Esophagus muscularis mucosa (tissue), 4 donors: Measurements from ENCODE around the gene ITGB5. TPM values are rescaled to one million over a fixed set of nuclear protein-coding genes. Genes with fewer than 3 reads are reported as not detected.

Experiments
- DNase-seq: peaks from one replicate; pipeline ENCODE4 v3.0.0-alpha.2; 2017; ENCODE audit errors: extremely low spot score
- H3K27ac ChIP-seq, 4 donors: fragments of 200-600 bp; sonication (generic); replicated peaks in 1 of 4; 1 replicate in 3 of 4; 2 replicates in 1 of 4; pipeline ENCODE4 v1.5.1; 2016 to 2019; ENCODE audit warnings: mild to moderate bottlenecking in 1 of 4
- H3K27me3 ChIP-seq, 4 donors: fragments of 200-600 bp; sonication (generic); one replicate each; pipeline versions ENCODE4 v1.5.1 to v1.6.0; 2016 to 2019
- H3K36me3 ChIP-seq, 4 donors: fragments of 200-600 bp; sonication (generic); one replicate each; pipeline ENCODE4 v1.5.1; 2016 to 2019
- H3K4me1 ChIP-seq, 4 donors: fragments of 200-600 bp; sonication (generic); one replicate each; pipeline ENCODE4 v1.5.1; 2016 to 2019
- H3K4me3 ChIP-seq, 4 donors: fragments of 200-600 bp; sonication (generic); 1 replicate in 2 of 4; 2 replicates in 2 of 4; pipeline ENCODE4 v1.5.1; 2016 to 2019; ENCODE audit warnings: mild to moderate bottlenecking in 4 of 4, moderate library complexity in 1 of 4
- H3K9me3 ChIP-seq, 4 donors: fragments of 200-600 bp; sonication (generic); 1 replicate in 3 of 4; 2 replicates in 1 of 4; pipeline ENCODE4 v1.5.1; 2016 to 2019
- CTCF ChIP-seq, 3 experiments: fragments of 200-600 bp in 2 of 3; fragments of 450-650 bp in 1 of 3; sonication (generic) in 2 of 3; IDR thresholded peaks; one replicate each; pipeline ENCODE4 v1.5.1; 2017 to 2019; ENCODE audit warnings: antibody characterized with exemption in 3 of 3, mild to moderate bottlenecking in 2 of 3, moderate library complexity in 1 of 3
- EP300 ChIP-seq: sonication (generic); formaldehyde crosslinking; IDR thresholded peaks from one replicate; pipeline ENCODE4 v1.6.1; 2017; ENCODE audit warnings: antibody characterized with exemption
- POLR2A ChIP-seq: fragments of 450-650 bp; IDR thresholded peaks from one replicate; pipeline ENCODE4 v1.6.1; 2017; ENCODE audit warnings: antibody characterized with exemption, moderate library complexity, mild to moderate bottlenecking, low read depth
- POLR2AphosphoS5 ChIP-seq, 2 donors: sonication (generic); formaldehyde crosslinking; IDR thresholded peaks; one replicate each; pipeline ENCODE4 v1.6.1; 2017; ENCODE audit warnings: antibody characterized with exemption in 2 of 2
- WGBS: methylation state at CpG from one replicate; pipeline ENCODE4 v1.1.5; 2018; 5-methylcytosine and 5-hydroxymethylcytosine counted together
- intact Hi-C: fragments of 100-400 bp; cut with DNase I; formaldehyde crosslinking; loops from one replicate; pipeline ENCODE4 v1.15.1; 2023
- total RNA-seq, 4 donors: library from RNA; depleted of rRNA; stranded (reverse); fragments of >200 nt; gene quantifications; one replicate each; pipeline versions ENCODE4 v1.1.0 to v1.2.1, GENCODE V29; 2016

The ITGB5 gene
- total RNA-seq, 4 donors from 2014 or later: 114 to 284 (median 188) TPM

DNA sequence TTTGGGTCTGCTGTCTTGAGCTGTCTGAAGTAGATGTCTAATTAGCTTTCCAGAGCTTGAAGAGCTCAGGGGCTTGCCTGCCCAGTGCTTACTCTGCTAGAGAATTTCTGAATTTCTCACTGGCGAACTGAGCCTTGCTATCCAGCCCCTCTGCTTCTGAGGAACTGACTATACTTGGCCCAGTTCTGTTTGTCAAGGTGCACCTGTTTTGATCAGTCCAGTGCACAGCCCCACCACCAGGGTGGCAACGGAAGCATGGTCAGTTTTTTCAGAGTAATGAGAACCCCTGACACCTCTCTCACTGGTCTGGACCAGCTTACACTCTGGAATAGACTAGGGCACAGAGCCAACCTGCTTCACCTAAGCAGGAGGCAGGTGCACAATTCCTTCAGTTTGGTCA lies 25.2 kb downstream of the ITGB5 start:
- 83% methylated on average over 2 of the region's 2 CpGs for WGBS
- H3K4me1 ChIP-seq: peaks cover 41 to 54% (median 42%) of the 10 kb centered on the region in 4 donors
- intact Hi-C loops: no loop called here

GRCh38 chr3:124861041-124861440 lies 26.1 kb downstream of the ITGB5 start:
- intact Hi-C loops: no loop called here
- no peak overlapping the region for H3K4me3 ChIP-seq
- 77% methylated on average over 9 of the region's 9 CpGs for whole genome bisulfite sequencing
- no peak for DNase-seq
- peaks cover 0 to 12% (median 0%) of the 10 kb centered on the region in 4 donors for H3K36me3 ChIP-seq
- no peaks in the 10 kb centered on the region for H3K27me3 ChIP-seq
- TF ChIP-seq CTCF (IDR thresholded peaks at IDR 0.05) (no peak), POLR2AphosphoS5 (IDR thresholded peaks at IDR 0.05) (no peak), EP300 (no peak), POLR2A (no peak)
- peaks cover 41 to 54% (median 42%) of the 10 kb centered on the region in 4 donors for H3K4me1 ChIP-seq
- H3K9me3 ChIP-seq: no peaks in the 10 kb centered on the region
- H3K27ac ChIP-seq: peak overlapping the region; percentile 71 to 75 (median 73)

More for the DNA sequence above, 25.2 kb downstream of the ITGB5 start:
- Histone ChIP-seq H3K27me3 (no peaks in the 10 kb centered on the region), H3K9me3 (no peaks in the 10 kb centered on the region), H3K27ac (peak overlapping the region in 3 of 4 donors; percentile 39 to 75 (median 75)), H3K36me3 (peaks cover 0 to 20% (median under 1%) of the 10 kb centered on the region in 4 donors), H3K4me3 (no peak overlapping the region)
- DNase-seq: no peak
- TF ChIP-seq POLR2A: no peak
- no peak for TF ChIP-seq EP300
- TF ChIP-seq POLR2AphosphoS5 (IDR thresholded peaks at IDR 0.05): no peak
- no peak for TF ChIP-seq CTCF (IDR thresholded peaks at IDR 0.05)

DNA sequence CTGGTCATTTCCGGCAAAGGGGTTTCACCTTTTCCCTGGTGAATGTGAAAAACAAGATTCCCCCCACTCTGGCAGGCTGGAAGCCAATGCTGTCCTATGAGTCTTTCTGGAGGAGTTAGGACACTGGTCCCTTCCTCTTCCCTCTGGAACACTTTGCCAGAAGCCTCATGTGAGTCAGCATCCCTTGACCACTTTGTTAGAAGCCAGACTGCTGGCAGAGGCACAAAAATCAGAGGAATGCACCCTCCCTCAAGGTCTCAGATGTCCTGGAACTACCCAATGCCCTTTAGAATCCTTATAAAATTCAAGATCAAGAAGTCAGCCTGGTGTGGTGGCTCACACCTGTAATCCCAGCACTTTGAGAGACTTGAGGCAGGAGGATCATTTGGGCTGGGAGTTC lies 26.6 kb downstream of the ITGB5 start:
- Histone ChIP-seq H3K4me1 (peaks cover 41 to 54% (median 42%) of the 10 kb centered on the region in 4 donors), H3K9me3 (no peaks in the 10 kb centered on the region), H3K27me3 (no peaks in the 10 kb centered on the region), H3K4me3 (no peak overlapping the region), H3K36me3 (peaks cover 0 to 7% (median 0%) of the 10 kb centered on the region in 4 donors), H3K27ac (peak overlapping the region; percentile 71 to 75 (median 73))
- peak; percentile 78 to 86 for TF ChIP-seq POLR2AphosphoS5 (IDR thresholded peaks at IDR 0.05)
- TF ChIP-seq CTCF (IDR thresholded peaks at IDR 0.05): no peak
- no peak for TF ChIP-seq EP300
- DNase-seq: no peak
- WGBS: 28% methylated on average over 1 of the region's 1 CpG
- intact Hi-C loops: no loop called here

- H3K36me3 ChIP-seq: peaks cover 0 to 13% (median 2%) of the 10 kb centered on the region in 4 donors
- H3K27ac ChIP-seq: peak overlapping the region; percentile 35 to 75 (median 58)
- H3K9me3 ChIP-seq: no peaks in the 10 kb centered on the region
- no peak overlapping the region for H3K4me3 ChIP-seq
- H3K4me1 ChIP-seq: peaks cover 41 to 54% (median 43%) of the 10 kb centered on the region in 4 donors
- 63% methylated on average over 3 of the region's 7 CpGs for WGBS
- intact Hi-C loops: no loop called here
- H3K27me3 ChIP-seq: no peaks in the 10 kb centered on the region
- no peak for DNase-seq
- TF ChIP-seq POLR2A (no peak), EP300 (no peak), POLR2AphosphoS5 (IDR thresholded peaks at IDR 0.05) (no peak), CTCF (IDR thresholded peaks at IDR 0.05) (no peak)
These were observed 28.1 kb downstream of the ITGB5 start for GRCh38 chr3:124859025-124859424.

DNA sequence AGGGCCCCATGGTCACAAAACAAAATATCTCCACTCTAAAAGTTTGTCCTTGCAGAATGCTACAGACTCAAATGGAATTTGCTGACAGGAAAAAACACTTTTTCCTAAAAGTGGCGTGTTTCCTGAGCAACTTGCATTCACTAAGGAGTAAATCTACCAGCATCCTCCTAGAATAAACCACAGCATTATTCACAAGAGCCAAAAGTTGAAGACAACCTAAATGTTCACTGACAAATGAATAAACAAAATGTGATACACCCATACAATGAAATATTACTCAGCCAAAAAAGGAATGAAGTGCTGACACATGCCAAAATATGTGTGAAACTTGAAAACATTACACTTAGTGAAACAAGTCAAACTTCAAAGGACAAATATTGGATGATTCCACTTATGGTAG lies 28.9 kb downstream of the ITGB5 start:
- intact Hi-C loops: no loop called here
- Histone ChIP-seq H3K4me1 (peaks cover 40 to 50% (median 42%) of the 10 kb centered on the region in 4 donors), H3K4me3 (no peak overlapping the region), H3K9me3 (no peaks in the 10 kb centered on the region), H3K27ac (peak overlapping the region in 3 of 4 donors; percentile 6 to 75 (median 71)), H3K27me3 (no peaks in the 10 kb centered on the region), H3K36me3 (peaks cover 0 to 13% (median 2%) of the 10 kb centered on the region in 4 donors)
- TF ChIP-seq POLR2A (no peak), EP300 (no peak), CTCF (IDR thresholded peaks at IDR 0.05) (no peak), POLR2AphosphoS5 (IDR thresholded peaks at IDR 0.05) (no peak)
- 26% methylated on average over 1 of the region's 1 CpG for WGBS
- DNase-seq: no peak
